C4-2B (cell line): ENCODE data around the gene ODF2.

Source experiments
- ZFX ChIP-seq: fragments of 450-650 bp; IDR thresholded peaks from 2 replicates; pipeline ENCODE4 v1.6.1; 2017
- TF ChIP-seq, protein P1 (sequence below): fragments of 450-650 bp; conservative IDR thresholded peaks from 2 replicates; pipeline ENCODE4 v1.5.1; 2017; ENCODE audit warnings: mild to moderate bottlenecking

DNA sequence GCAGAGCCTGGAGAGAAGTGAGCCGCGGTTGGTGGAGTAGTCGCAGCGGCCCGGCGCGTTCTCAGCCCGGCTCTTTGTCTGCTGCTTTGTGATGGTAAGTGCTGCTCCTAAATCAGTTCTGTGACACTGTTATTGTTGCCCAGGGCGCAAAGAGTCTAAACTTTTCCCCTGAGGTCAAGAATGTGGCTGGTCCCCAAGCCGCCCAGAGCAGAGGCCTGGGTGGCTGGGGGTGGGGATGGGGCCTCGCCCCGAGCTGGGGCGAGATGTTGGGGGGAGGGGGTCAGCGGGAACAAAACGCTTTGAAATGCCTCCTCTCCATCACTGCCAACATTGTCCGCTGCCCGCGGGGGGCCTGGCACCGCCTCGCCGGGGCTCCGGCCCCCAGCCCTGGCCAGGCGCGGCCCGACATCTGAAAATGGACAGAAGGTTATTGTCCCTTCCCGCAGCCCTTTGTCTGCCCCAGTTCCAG, 46.8 kb upstream of the ODF2 start:
- TF ChIP-seq, protein P1, sequence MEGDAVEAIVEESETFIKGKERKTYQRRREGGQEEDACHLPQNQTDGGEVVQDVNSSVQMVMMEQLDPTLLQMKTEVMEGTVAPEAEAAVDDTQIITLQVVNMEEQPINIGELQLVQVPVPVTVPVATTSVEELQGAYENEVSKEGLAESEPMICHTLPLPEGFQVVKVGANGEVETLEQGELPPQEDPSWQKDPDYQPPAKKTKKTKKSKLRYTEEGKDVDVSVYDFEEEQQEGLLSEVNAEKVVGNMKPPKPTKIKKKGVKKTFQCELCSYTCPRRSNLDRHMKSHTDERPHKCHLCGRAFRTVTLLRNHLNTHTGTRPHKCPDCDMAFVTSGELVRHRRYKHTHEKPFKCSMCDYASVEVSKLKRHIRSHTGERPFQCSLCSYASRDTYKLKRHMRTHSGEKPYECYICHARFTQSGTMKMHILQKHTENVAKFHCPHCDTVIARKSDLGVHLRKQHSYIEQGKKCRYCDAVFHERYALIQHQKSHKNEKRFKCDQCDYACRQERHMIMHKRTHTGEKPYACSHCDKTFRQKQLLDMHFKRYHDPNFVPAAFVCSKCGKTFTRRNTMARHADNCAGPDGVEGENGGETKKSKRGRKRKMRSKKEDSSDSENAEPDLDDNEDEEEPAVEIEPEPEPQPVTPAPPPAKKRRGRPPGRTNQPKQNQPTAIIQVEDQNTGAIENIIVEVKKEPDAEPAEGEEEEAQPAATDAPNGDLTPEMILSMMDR: no peak
- no peak for TF ChIP-seq ZFX
